Dedifferentiated amniotic fluid mesenchymal stem cell (primary cell): ENCODE data around the gene CMIP.

Experiments used
- DNase-seq: peaks from one replicate; pipeline ENCODE4 v3.0.0-alpha.2; 2016; ENCODE audit errors: extremely low spot score

Gene CMIP

GRCh38 chr16:81478876-81479511 is 34.4 kb downstream of the CMIP start:
- DNase-seq: no peak

GRCh38 chr16:81480606-81481206 is 36.1 kb downstream of the CMIP start:
- DNase-seq: no peak

GRCh38 chr16:81481207-81481821 is 36.7 kb downstream of the CMIP start:
- DNase-seq: no peak

- no peak for DNase-seq
Measured at GRCh38 chr16:81482329-81483063, 37.9 kb downstream of the CMIP start.

GRCh38 chr16:81483064-81483969 is 38.7 kb downstream of the CMIP start:
- DNase-seq: no peak

- DNase-seq: no peak
Measured at GRCh38 chr16:81483970-81484595, 39.5 kb downstream of the CMIP start.

GRCh38 chr16:81484908-81485624 is 40.5 kb downstream of the CMIP start:
- no peak for DNase-seq

GRCh38 chr16:81485824-81486539 is 41.4 kb downstream of the CMIP start:
- DNase-seq: no peak

- DNase-seq: no peak
Measured at GRCh38 chr16:81486540-81487061, 42.0 kb downstream of the CMIP start.

GRCh38 chr16:81487301-81487720 is 42.7 kb downstream of the CMIP start:
- no peak for DNase-seq

GRCh38 chr16:81488687-81489411 is 44.2 kb downstream of the CMIP start:
- no peak for DNase-seq

GRCh38 chr16:81489547-81490267 is 45.1 kb downstream of the CMIP start:
- no peak for DNase-seq

- DNase-seq: no peak
Measured at GRCh38 chr16:81491541-81492188, 47.1 kb downstream of the CMIP start.

- no peak for DNase-seq
Measured at GRCh38 chr16:81492311-81492761, 47.7 kb downstream of the CMIP start.

- DNase-seq: no peak
Measured at GRCh38 chr16:81492965-81493754, 48.6 kb downstream of the CMIP start.

GRCh38 chr16:81493755-81494433 is 49.3 kb downstream of the CMIP start:
- no peak for DNase-seq
